ELF-1 (cell line): Measurements from ENCODE around the gene DAW1.

ENCODE experiments used
- DNase-seq: peaks from one replicate; pipeline ENCODE4 v3.0.0-alpha.2; 2016; ENCODE audit warnings: low read depth, low spot score

Gene DAW1

GRCh38 chr2:227861011-227861410 lies 10.4 kb upstream of the DAW1 start:
- no peak for DNase-seq

DNA sequence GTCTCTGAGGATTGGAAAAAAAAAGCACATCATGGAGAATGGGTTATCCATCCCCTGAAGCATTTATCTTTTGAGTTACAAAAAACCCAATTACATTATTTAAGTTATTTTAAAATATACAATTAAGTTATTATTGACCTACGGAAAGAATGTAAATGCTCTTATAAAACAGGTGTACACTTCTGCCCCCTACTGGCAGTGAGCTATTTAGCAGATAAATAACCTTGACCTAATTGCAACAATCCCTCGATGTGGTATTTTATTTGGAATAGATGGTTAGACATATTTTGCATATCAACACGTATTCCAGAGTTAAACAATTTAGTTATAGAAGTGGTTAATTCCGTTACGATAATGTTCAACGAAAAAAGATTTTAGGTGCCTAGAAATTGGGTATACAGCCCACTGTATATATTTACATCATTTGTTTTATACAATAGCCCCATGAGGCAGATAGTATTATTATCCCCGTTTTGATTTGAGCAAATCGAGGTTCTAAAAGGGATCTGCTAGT lies 9.1 kb upstream of the DAW1 start:
- DNase-seq, result no peak

- peak; percentile 65 for DNase-seq
Observed at GRCh38 chr2:227862741-227863588, 8.5 kb upstream of the DAW1 start.

DNA sequence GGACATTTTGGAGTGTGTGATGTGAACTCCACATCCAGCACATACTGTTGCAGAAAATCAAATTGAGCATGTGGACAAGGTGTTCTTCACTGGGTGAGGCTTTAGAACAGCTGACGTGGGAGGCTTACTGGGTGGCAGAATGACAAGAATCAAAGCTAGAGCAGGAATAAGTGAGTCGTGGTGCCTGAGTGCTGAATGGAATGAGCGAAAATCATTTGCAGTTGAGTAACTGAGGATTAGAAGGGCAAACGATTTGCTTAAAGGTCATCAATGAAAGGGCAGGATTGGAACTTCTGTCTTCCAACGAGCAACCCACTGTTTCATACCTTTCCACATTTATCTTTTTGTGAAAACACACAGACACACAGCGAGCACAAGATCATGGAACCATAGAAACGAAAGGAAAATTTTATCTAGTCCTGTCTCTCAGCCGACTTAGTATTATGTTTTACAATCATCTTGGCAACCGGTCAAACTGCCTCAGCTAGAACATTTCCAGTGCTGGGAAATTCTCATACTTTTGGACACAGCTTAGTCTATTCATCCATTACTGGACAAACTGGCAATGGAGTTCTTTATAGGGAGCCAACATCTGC lies 7.2 kb upstream of the DAW1 start:
- no peak for DNase-seq

GRCh38 chr2:227865291-227865690 lies 6.1 kb upstream of the DAW1 start:
- DNase-seq, result no peak

DNA sequence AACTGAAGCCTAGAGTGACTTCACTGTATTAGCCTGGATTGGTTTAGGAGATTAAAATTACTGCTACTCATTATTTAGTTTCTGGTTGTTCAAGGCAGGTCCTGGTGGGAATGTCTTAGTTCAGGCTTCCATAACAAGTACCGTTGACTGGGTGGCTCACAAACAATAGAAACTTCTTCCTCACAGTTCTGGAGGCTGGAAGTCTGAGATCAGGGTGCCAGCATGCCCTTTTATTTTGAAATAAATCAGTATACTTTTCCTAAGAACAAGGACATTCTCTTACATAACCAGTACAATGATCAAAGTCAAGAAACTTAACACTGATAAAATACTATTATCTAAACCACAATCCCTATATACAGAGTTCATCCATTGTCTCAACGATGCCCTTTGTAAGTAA lies 4.0 kb upstream of the DAW1 start:
- no peak for DNase-seq

DNA sequence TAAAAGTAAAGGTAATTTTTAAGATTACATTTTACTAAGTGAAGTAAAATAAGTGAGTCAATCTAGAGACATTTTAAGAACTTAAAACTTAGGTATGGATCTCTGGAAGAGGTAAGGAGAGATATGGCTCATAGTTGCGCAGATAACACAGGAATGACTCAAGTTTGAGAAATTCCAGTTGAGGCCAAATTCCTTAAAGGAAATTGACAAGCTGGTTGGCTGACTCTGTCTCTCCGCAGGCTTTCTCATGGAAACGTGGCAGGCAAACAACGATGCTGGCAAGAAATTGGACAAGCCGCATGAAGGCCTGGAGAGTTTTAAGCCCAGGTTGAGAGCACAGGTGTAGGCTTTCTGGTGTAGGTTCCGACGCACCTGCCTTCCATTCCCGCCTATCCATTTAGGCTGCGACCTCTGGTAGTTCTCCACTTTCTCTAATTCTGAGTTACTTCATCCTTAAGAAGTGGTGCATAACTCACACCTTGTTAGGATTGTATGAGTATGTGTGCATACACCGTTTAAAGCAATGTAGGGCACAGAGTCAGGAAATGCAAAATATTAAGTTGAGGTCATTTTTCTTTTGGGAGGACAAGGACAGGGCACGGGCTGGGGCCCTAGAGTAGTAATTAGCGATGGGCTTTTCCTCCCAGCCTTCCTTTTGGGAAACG lies 589 bp upstream of the DAW1 start:
- DNase-seq, result peak; percentile 45

- no peak for DNase-seq
Observed at GRCh38 chr2:227872676-227873075, 1.2 kb downstream of the DAW1 start.

DNA sequence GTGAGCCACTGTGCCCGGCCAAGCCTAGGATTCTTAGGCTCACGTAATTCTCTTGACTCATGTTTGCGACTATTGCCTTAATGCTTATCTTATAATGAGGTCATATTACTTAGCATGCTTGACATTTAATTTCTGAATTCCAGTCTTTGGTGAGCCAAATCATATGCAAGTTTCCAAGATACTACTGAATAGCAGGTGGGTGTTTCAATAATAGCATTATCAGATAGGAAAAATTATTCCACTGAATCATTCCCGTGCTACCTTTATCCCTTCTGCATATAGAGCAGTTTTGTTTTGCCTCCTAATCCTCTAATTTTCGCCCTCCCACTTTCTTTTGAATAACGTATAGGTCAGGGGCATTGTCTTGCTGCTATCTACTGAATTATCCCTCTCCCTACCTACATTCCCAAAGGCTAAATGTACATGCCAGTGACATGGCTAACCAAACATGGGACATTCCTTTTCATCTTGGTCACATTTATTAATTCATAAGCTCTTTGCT lies 4.9 kb downstream of the DAW1 start:
- no peak for DNase-seq

GRCh38 chr2:227877421-227878310 lies 6.2 kb downstream of the DAW1 start:
- no peak for DNase-seq

- DNase-seq, result no peak
Observed at GRCh38 chr2:227880460-227880859, 9.0 kb downstream of the DAW1 start.

- DNase-seq, result no peak
Observed at GRCh38 chr2:227881866-227882517, 10.6 kb downstream of the DAW1 start.

DNA sequence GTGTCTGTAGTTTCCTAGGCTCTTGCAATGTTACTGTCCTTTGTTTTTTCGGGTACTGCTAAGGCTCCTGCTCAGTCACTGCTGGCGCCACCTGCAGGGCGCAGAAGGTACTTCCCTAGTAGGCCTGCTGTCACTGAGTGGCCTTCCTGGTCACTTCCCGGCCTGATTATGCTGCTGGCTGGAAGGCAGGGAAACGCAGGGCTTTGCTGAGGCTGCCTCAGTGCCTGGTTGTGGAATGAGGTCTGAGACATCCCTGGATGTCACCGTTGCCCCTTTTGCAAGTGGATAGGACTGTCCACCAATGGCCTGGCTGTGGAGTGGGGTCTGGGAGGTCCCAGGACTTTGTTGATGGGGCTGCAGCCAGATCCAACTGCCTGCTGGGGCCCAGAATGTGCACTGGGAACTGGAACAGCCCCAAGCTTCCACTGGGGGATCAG lies 13.1 kb downstream of the DAW1 start:
- peak; percentile 95 for DNase-seq

DNA sequence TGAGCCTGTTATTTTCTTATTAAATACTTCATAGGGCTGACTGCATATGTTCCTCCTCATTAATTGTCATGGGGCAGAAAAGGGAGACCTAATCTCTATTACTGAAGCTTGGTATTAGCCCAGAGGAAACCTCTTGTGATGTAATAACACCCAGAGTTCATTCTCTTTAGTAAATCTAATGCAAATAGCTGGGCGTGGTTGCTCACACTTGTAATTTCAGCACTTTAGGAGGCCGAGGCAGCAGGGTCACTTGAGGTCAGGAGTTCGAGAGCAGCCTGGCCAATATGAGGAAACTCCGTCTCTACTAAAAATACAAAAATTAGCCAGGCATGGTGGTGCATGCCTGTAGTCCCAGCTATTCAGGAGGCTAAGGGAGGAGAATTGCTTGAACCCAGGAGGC lies 14.7 kb downstream of the DAW1 start:
- DNase-seq, result no peak

DNA sequence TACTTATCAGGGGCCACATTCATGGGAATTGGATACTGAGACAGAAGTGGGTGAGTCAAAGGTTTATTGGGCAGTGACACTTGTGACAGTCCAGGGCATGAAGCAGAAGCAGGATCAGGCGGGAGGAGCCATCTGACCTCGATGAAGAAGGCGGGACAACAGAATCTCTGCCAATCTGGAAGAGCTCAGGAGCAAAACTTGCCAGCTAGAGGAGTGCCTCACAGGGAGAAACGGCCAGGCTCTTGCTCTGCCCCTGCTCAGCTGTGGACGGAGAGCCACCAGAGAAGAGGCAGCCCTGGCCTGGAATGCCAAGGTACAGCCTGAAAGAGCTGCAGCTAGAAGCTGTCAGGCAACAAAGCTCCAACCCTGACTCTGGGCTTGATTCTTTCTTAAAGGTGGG lies 16.9 kb downstream of the DAW1 start:
- no peak for DNase-seq

- DNase-seq, result no peak
Observed at GRCh38 chr2:227889336-227889735, 17.9 kb downstream of the DAW1 start.

DNA sequence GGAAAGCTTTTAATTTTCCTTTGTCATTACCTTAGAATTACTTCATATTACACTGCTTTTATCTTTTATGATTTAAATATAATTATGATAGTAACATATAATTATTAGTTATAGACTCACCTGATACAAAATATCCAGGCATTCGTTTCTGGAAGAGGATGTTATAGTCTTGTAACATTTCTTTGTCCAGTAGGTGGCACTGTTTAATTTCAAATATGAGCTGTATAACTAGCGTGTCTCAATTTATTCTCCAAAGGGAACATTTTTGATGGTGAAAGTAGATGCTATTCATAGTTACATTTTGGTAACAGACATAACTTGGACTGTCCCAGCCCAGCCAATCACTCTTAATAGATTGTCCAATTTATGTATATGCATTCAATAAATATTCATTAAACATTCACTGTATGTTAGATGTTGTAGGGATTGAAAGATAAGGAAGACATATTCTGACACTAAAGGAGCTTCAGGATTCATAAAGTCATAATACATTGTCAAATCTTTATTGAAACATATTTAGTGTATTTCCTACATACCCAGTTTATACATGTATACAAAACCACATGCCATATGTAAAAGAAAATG lies 19.2 kb downstream of the DAW1 start:
- DNase-seq, result no peak

DNA sequence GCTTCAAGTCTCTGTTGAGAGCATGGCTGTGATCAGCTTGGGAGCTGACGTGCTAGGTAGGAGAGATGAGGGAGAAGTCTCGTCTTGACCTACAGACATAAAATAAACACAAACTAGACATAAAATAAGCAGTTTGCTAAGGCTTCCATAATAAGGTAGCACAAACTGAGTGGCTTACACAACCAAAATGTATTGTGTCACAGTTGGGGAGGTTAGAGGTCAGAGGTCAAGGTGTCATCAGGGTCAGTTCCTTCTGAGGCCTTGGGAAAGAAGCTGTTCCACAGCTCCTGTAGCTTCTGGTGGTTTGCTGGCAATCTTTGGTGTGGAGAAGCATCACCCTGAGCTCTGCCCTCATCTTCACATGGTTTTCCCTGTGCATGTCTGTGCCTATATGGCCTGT lies 20.2 kb downstream of the DAW1 start:
- no peak for DNase-seq

DNA sequence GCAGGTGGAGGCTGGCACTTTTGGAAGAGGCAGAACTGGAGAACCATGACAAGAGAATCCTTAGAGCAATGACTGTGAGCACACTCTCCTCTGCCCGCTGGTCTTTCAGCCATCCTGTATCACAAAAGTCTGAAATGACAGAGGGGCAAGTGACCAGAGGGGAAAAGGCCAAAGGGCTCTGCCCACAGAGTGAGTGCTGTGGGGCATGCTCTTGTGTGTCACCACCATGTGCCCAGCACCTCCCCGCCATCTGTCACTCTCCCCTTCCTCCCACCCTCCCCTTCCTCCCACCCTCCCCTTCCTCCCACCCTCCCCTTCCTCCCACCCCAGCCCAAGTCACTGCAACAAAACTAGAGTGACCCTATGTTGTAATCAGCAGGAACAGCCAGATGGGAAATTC lies 31.9 kb downstream of the DAW1 start:
- no peak for DNase-seq

- DNase-seq, result no peak
Observed at GRCh38 chr2:227906991-227907390, 35.6 kb downstream of the DAW1 start.
